Measurements from ENCODE around the gene ZIC2.

The ZIC2 gene

DNA sequence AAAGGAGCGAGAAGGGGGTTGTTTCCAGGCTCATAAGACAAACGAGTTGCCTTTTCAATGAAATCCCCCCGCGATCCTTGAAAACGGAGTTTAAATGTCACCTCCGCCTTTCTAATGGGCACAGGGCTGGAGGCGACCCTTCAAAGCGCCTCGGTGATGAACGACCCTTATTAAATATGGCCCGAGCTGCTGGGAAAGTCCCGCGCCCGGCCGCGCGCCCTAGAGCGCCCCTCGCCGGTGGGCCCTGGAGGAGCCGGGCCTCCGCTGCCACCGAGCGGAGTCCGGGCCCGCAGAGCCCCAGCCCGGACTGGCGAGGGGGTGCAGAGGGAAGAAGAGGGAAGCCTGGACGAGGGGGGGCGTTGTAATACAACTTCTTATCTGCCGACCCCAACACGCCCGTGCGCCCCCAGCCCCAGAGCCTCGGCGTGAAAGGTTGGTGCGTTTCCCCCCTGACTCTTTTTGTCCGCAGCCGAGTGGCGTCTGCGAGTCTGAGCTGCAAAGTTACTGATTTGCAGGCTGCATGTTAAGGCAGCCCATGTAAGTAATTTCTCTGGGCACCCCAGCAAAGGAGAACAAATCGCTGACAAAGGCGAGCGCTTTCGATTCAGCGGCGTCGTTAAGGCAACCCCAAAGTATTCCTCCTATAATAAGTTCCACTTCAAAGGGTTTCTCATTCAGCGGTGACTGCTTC lies 21.9 kb upstream of the ZIC2 start:
- DNase-seq (ENCODE audit: low read depth) = no peak

DNA sequence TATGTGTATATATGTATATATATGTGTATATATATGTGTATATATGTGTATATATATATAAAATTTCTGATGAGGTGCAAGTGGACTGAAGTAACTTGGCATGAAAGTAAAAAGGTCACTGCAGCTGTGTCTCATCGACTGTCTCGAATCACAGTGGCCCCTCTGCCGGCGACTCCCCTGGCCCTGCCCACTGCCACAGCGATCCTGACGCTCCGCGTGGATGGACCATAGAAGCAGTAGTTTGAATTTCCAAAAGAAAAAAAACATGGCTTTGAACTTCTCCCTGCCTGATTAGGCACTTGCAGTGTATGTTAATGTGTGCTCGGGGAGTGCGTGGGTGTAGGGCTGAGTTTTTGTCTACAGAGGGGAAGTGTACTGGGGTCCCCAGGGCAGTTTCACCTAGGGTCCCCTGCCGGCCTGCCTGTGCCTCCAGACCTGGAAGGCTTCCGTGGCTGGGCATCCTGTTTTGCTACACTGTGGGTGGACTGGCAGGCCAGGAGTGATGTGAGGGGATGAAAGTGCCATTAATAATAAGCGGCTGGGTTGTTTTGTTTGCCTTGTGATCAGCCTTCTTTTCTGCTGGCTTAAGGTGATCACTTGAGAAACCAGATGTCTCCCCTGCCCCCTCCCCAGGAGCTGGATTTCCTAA lies 20.8 kb upstream of the ZIC2 start:
- no peak for DNase-seq (ENCODE audit: low read depth)

- DNase-seq (ENCODE audit: low read depth) = no peak
Measured at GRCh38 chr13:99961636-99962035, 19.9 kb upstream of the ZIC2 start.

- DNase-seq (ENCODE audit: low read depth) = no peak
Measured at GRCh38 chr13:99962242-99962641, 19.3 kb upstream of the ZIC2 start.

DNA sequence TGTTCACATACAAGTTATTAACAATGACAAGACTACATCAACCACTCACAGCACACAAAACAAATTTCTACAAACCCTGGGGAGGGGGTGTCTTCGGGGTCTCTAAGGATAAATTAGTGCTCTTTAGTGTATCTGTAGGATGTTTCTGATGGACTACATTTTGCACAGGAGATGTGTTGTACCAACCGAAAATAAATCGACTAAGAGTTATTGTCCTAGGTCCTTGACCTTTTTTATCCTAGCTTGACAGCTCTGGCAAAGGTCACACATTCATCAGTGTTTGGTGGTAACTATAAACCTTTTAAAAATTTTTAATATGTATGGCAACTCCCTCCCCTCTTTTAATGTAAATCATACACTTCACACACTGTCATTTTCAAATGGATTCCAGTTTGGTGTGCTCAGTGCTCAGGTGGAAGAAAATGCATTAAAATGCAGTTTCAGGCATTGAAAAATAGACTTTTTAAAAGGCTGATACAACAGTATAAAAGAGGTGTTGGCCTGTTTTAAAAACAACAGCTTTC lies 17.7 kb upstream of the ZIC2 start:
- DNase-seq (ENCODE audit: low read depth) = no peak

DNA sequence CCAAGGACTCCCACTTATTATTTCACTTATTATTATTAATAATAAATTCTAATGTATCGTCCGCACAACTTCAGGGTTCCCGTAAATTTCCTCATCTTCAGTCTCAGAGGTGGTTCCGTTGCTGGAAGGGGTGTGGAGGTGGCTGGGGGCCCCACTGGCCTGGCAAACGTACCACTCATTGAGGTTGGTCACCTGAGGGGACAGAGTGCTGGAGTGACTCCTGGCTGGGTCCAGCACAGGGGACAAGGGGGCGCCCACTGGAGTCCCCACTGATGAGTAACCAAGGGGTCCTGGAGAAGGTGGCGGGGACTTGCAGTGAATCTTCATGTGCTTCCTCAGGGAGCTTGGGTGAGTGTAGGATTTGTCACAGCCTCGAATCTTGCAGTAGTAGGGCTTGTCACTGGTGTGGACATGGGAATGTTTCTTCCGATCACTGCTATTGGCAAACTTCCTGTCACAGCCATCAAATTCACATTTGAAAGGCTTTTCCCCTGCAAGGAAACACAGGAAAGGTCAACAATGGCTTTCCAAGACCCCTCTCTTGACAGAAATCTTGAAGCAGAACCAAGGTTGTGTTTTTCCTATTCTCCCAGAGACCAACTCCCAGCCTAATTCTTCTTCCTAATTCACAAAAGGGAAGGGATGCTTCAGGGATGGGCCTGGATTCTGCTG lies 16.1 kb upstream of the ZIC2 start:
- DNase-seq (ENCODE audit: low read depth) = no peak

DNA sequence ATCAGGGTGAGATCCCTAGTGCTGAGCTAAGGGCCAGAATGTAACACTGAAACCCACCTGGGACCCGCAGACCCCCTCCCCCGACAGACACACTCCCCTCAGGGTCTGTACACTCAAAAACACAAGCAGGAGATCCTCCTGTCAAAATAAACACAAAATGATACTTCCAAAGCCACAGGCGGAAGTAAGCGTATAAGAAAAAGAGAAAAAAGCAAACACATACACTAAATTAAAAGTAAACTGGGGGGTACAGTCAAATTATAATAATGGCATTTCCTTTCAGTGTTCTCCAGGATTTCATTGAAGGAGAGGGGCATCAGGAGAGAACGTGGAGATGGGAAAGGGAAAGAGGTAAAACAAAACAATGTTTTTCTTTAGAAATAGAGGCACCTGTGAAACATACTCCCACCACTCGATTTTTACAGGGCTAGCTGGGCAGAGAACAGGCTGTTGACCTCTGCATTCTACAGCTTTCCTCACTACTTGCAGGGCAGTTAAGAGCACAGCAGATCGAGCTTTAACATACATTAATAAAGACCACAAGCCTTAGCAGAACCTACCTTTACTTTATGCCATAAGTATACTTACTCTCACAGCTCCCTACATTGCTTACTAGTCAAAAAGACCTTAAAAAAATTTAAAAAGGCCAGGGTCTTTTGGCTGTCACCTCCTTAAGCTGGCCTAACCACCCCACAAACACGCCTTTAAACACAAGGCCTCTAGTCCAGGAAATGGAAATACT lies 15.3 kb upstream of the ZIC2 start:
- no peak for DNase-seq (ENCODE audit: low read depth)

DNA sequence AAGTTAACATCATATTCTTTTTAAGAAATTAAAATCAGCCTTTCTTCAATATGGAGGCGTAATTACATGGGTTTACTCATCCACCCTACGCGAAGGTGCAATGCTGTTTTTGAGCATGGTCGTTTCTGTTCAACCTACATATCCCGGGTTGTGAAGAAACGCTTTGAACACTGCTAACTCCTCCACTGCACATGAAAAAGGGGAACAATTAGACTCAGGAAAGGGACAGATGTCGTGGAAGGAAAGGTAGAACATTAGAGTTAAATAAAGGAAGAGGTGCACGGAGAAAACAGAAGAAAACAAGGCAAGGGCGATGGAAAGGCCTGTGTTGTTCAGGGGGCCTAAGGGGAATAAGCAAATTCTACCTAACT lies 14.1 kb upstream of the ZIC2 start:
- DNase-seq (ENCODE audit: low read depth) = no peak

DNA sequence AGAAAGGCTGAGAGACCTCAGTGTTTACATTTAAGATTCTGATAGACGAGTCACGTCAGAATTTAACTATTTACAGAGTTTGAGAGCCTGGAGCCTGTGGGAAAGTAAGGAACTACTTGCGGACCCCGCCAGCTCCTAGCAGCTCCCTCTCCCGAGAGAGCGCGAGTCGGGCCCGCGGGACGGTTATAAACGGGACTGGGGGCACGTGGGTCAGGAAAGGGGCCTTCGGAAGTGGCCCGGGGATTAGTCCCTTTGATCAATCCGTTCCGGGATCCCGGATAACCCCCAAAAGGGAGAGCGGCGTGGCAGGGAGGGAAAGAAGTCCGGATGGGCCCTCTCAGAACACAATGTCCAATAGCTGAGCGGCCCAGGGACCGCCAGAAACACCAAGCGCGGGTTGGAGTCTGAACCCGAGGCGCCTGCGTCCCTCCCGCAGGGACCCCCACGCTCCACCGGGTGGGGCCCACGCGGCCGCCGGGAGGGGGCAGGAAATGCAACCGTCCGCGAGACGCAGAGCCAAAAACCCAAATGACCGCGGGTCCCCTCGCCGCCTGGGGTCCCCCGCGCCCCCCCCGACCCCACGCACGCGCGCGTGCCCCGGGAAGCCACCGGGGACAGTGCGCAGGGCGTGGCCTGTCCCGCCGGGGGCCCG lies 13.6 kb upstream of the ZIC2 start:
- DNase-seq (ENCODE audit: low read depth) = no peak

DNA sequence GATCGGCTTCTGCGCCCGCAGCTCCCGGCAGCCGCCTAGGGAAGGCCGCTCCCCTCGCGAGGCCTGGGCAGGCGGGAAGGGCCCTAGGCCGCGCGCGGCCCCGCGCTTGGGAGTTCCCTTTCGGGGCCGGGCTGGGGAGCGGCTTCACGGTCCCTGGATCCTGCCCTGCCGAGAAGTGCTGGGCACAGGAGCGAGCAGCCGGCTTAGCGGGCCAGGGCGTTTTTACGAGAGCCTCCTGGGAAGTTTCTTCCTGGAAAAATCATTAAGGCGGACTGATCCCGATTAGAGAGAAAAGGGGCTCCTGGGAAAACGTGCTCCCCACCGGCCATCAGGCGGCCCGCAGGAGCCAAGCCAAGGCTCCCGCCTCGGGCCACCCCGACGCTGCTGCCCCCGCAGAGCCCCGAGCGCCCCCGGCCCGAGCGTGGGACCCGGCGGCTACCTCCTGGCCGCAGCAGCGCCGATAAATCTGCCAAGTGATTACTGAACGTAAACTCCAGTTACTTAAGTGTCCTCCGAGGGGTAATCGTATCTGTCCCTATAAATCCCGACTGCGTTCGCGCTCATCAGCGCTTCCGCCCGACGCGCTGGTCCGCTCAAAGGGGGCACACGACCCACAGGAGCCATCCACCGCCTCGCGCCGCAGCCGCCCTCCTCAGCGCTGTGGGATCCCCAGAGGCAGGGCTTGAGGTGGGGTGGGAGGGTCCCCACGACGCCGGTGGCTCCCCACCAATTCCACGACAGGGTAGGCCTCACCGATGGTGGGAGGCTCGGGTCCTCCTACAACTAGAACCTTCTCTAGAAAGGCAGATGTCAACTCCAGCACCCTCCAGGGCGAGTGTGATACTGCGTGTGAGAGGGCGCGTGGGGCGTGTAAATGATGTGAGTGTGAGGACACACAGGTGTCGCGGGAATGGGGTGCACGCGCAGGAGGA lies 12.8 kb upstream of the ZIC2 start:
- no peak for DNase-seq (ENCODE audit: low read depth)

- no peak for DNase-seq (ENCODE audit: low read depth)
Measured at GRCh38 chr13:99969453-99969918, 12.1 kb upstream of the ZIC2 start.

GRCh38 chr13:99969919-99970650 lies 11.5 kb upstream of the ZIC2 start:
- peak; percentile 24 for DNase-seq (ENCODE audit: low read depth)

GRCh38 chr13:99970651-99971575 lies 10.7 kb upstream of the ZIC2 start:
- no peak for DNase-seq (ENCODE audit: low read depth)

- DNase-seq (ENCODE audit: low read depth) = no peak
Measured at GRCh38 chr13:99971576-99972189, 9.9 kb upstream of the ZIC2 start, which contains the start of gene ZIC5. Gene ZIC5, minus strand, starts transcription at chr13:99971767. Its CDS starts 164 bp downstream, at chr13:99971603.

DNA sequence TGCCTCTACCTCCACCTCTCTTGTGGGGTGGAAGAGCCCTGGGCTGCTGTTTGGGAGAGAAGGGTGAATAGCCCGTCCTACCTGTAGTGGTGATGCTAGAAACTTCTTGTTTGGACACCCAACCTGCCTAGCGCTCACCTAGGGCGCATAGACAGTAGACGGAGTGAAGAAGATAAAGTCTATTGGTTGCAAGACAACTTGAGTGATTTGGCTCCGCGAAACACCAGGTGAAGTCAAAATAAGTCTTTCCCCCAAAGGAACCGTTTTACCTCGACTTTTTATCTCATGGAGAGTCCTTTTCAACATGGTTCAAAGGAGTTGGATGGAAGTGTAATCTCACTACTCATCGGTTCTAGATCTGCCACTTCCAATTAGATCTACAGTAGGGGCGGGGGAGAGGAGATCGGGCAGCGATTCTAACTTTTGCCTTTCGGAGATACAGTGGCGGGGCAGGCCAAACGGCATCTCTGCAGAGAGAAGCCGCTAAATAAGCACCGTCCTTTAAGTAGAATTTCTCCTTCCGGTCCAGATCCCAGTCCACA lies 9.3 kb upstream of the ZIC2 start:
- DNase-seq (ENCODE audit: low read depth) = no peak

- DNase-seq (ENCODE audit: low read depth) = no peak
Measured at GRCh38 chr13:99973163-99973807, 8.3 kb upstream of the ZIC2 start.

- DNase-seq (ENCODE audit: low read depth) = no peak
Measured at GRCh38 chr13:99973808-99974185, 7.8 kb upstream of the ZIC2 start.

Data from ELR (cell line).